Epithelial cell of alveolus of lung (primary cell): ENCODE results near the gene RNF225. TPM values are rescaled to one million over a fixed set of nuclear protein-coding genes. Genes with fewer than 3 reads are reported as not detected.

Source experiments
- total RNA-seq: library from RNA; depleted of rRNA; stranded (reverse); fragments of >200 nt; gene quantifications from 2 replicates; pipeline ENCODE4 v1.2.1, GENCODE V29; 2015

RNF225 gene
- 2.0 TPM in 1 of 2 replicates, not detected in the other for total RNA-seq

DNA sequence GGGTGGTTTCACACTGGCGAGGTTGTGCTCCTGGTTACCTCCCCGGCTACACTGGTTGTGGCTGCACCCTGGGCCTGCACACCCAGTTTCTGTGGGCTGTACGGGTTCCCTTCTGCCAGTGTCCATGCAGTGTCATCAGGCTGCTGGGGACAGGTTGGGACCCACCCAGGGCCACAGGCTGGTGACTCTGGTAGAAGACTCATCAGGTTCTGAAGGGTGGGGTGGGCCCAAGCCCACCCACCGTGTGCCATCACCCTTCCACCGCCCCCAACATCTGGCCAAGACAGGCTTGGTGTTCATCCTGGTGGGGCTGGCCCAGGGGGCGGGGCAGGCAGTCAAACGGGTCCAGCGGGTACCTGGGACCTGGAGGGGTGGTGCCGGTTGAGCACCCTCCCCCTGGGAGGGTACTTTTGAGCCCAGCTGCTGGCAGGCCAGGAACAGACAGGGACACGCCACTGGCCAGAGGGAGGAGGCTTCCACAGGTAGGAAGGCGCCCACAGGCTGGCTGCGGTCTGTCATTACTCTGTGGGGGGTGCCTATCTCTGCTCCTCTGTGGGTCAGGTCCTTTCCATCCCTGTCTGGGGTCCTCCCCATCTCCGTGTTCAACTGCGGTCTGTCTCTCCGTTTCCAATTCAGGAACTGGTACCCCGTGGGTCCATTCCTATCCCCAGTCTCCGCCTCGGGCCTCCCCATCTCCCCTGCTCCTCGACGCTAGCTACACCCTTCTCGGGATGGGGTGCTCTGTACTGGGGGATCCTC lies at the start of gene RNF225:
RNF225 (plus strand) TSS at position 437 of the 759 bp plus-strand sequence. CDS start 434 bp downstream, outside the sequence.

DNA sequence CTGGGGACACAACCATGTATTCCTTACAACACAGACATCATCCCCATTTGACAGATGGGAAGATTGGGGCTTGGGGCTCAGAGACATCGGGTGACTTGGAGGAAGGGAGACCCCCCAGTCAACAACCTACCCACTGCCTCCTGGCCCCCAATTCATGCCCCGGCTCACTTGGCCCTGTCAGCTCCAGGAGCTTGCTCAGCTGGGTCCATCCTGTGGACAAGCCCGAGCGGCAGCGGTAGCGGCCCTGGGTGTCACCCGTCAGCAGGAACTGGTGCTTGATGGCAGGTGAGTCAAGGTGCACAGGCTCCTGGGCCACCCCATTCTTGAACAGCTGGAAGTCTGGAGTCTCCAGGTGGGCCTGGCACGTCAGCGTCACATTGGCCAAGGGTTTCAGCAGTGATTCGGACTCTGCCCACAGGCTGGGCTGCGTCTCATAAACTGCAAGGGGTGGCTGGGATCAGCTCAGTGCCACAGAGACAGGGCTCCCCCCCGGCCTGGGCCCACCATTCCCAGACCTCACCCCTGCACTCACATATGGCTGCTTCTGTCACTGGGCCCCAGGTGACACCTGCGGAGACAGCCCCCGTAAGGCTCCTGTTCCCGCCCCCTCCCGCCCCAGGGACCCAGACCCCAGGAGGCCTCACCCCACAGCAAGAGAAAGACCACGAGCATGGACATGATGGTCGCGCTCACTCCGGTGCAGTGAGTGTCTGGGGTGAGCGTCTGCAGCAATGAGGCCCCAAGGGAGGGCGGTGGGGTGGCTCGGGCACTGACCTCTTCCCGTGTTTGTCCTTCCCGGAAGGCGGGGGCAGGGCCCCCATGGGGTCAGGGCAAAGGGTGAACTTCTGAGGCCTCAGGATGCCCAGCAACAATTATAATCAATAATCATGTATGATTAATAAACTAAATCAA lies 42.4 kb upstream of the RNF225 start, which contains the start of gene A1BG:
A1BG (minus strand) TSS at position 733 of the 912 bp plus-strand sequence; CDS start at position 678, 55 bp downstream.

DNA sequence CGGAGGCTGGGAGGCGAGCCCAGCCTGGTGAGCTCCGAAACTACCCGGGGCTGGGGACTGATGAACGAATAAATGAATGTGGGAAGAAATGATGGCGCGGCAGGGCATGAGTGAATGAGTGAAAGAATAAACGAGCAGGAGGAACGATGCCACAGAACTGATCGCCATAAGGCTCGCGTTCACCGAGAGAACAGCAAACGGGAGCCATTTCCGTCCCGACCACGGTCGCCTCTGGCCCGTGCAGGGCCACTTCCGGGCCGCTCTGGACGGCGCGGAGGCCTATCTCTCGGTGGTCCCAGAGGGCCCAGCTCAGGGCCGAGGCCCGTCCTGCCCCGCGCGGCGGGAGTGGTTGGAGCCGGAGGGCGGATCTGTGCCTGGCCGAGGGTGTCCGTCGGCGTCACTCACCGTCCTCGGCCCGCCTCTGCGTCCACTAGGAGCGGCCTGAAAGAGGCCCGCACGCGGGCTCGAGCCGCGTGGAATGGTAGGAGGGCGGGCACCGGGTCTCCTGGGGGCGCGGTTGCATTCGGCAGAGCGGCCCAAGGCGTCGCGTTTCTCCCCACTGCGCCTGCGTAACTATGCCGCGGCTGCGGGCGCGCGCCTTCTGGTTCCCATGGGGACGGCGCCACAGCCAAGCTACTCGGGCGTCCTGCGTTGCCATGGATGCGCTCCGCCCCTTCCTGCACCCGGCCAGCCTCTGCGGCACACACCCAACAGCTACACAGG lies 33.0 kb upstream of the RNF225 start, which contains the start of gene ZNF497:
ZNF497 (minus strand) TSS at position 480 of the 723 bp plus-strand sequence. CDS start 5,116 bp downstream, outside the sequence.

GRCh38 chr19:58380662-58381459 lies 14.6 kb upstream of the RNF225 start, which contains the start of gene ZNF837:
ZNF837 (minus strand) TSS chr19:58381030; CDS start chr19:58369332, 11,698 bp downstream.

DNA sequence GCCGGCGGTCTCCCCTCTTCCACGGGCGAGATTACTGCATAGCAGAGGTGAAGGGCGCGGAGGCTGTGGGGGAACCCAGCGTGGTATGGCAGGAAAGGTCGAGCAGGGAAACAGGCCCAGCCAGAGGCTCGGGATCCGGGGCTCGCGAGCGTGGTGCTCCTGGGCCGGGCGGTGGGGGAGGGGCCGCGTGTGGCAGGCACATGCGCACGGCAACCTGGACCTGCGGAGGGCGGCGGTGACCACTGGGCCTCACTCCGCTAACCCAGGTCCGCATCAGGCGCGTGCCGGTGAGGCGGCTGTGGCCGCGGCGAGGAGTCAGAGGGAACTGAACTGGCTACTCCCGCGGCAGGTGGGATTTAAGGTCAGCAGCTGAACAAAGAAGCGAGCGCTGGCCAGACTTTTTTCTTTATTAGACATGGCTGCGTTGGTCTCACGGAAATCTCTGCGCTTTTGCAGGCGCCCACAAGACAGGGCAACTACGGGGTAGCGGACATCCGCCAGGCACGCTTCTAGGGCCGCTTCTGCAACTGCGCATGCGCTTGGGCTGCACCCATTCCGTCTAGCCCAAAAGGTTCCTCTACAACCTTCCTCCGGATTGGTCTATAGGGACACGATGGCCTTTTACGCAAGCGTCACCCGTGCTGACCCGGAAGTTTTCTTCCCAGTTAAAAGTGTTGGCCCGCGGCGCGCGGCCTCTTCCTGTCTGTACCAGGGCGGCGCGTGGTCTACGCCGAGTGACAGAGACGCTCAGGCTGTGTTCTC lies 8.7 kb upstream of the RNF225 start, which contains the start of gene RPS5:
RPS5 (plus strand) TSS at position 694 of the 762 bp plus-strand sequence. CDS start 869 bp downstream, outside the sequence.

DNA sequence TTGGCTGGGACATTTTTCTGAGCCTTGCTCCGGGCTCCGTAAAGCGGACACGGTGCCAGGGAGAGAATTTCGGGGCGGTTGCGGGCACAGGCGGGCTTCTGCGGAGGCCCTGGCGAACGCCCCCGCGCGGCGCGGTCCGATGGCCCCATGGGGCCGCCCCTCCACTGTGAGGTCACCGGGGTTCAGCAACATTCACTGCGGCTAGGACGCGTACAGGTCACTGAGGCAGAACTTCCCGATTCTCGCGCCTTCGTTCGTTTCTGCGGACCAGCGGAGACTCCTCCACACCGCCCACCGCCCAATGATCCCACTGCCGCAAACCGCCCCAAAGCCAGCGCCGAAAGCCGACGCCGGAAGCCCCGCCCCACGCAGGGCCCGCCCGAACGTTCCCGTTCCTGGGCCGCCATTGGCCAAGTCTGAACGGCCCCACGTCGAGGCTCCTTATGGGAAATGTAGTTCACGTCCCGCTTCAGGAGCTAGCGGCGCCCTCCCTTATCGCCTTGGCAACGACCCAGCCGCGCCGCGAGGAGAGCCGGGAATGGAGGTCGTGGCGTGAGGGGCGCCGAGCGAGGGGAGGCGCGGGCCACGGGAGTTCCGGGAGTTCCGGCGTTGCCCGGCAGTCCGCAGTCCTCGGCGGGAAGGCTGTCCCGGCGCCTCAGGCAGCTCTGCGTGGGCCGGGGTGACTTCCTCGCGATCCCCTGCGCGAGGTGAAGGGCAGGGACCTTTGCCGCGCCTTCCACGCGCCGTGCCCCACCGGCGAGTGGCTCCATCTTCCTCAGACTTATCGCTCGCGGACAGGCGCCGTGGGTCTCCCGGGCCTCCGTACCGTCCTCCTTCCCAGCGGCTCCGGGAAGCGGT lies 12.9 kb downstream of the RNF225 start, which contains the start of gene ZNF584:
ZNF584 (plus strand) TSS at position 498 of the 858 bp plus-strand sequence. CDS start 499 bp downstream, outside the sequence.

DNA sequence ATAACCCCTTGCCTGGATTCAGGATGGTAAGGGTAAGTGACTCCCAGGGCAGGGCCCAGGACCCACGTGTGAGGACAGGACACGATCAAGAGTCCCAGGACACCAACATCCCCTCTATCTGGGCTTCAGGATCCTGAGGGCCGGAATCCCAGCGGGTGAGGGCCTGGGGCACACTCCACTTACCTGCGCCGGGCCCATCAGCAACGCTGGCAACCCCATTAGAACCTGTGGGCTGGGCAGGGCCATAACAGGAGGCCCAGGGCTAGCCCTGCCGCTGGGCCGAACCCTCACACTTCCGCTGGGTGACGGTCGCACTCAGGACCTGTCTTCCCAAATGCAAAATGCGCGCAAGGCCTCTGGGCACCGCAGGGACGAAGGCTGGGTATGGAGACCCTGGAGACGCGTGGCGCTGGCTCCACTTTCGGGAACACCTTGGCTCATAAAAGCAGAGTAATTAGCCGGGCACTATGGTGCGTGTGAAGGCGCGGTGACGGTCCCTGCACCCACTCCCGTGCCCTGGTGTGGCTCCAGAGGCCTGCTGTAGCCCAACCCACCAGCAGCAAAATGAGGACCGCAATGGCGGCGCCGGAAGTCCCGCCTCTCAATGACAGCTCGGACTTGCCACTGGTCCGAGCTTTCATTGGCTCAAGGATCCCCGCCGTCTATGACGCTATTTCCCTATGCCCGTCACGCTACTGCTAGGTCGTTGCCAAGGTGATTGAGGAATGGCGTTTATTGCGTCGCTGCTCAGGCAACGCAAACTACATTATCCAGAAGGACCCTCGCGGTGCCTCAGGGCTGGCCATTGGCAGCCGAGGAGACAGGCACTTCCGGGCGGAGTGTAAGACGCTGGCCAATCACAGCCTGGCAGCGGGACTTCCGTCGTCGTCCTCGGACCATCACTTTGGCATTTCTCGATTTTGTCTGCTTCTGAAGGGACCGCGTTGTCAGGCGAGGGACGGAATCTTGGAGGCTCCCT lies 44.4 kb downstream of the RNF225 start, which contains the start of gene ZNF132:
ZNF132 (minus strand) TSS at position 578 of the 979 bp plus-strand sequence; CDS start at position 246, 332 bp downstream.

Other genes with a start within 250 kb of the RNF225 start
- 5.7 and 11.2 TPM in 2 replicates for gene ZNF329, start 244.9 kb upstream of the RNF225 start, total RNA-seq
- gene ZNF274, start 212.6 kb upstream of the RNF225 start, total RNA-seq, result 20.8 and 21.2 TPM in 2 replicates
- gene ZNF544, start 166.7 kb upstream of the RNF225 start, total RNA-seq, result 27.8 and 37.7 TPM in 2 replicates
- gene ZNF8, start 116.7 kb upstream of the RNF225 start, total RNA-seq, result 4.8 and 8.3 TPM in 2 replicates
- gene ERVK3-1, start 90.3 kb upstream of the RNF225 start, total RNA-seq, result 22.1 and 35.2 TPM in 2 replicates
- gene ZSCAN22, start 68.7 kb upstream of the RNF225 start, total RNA-seq, result 1.4 and 2.6 TPM in 2 replicates
- 5.0 and 69.1 TPM in 2 replicates for gene A1BG, start 42.2 kb upstream of the RNF225 start, total RNA-seq
- gene ZNF497, start 32.9 kb upstream of the RNF225 start, total RNA-seq, result 0.52 and 1.5 TPM in 2 replicates
- gene ZNF837, start 14.6 kb upstream of the RNF225 start, total RNA-seq, result 3.6 and 9.1 TPM in 2 replicates
- 2,789 and 3,465 TPM in 2 replicates for gene RPS5, start 8.4 kb upstream of the RNF225 start, total RNA-seq
- gene ZNF584, start 13.0 kb downstream of the RNF225 start, total RNA-seq, result 12.3 and 13.3 TPM in 2 replicates
- gene ZNF132, start 44.5 kb downstream of the RNF225 start, total RNA-seq, result 3.7 and 5.9 TPM in 2 replicates
- 3.6 and 5.6 TPM in 2 replicates for gene ZNF324B, start 56.0 kb downstream of the RNF225 start, total RNA-seq
- gene ZNF324, start 71.4 kb downstream of the RNF225 start, total RNA-seq, result 12.3 and 13.2 TPM in 2 replicates
- 8.0 and 11.5 TPM in 2 replicates for gene ZNF446, start 80.7 kb downstream of the RNF225 start, total RNA-seq
- 12.4 and 12.5 TPM in 2 replicates for gene SLC27A5, start 116.3 kb downstream of the RNF225 start, total RNA-seq
- 12.4 and 15.0 TPM in 2 replicates for gene ZBTB45, start 124.2 kb downstream of the RNF225 start, total RNA-seq
- gene TRIM28, start 148.4 kb downstream of the RNF225 start, total RNA-seq, result 357 and 476 TPM in 2 replicates
- 132 and 211 TPM in 2 replicates for gene CHMP2A, start 159.4 kb downstream of the RNF225 start, total RNA-seq
- 31.3 and 45.5 TPM in 2 replicates for gene UBE2M, start 163.0 kb downstream of the RNF225 start, total RNA-seq
- gene MZF1, start 177.7 kb downstream of the RNF225 start, total RNA-seq, result 3.9 and 14.6 TPM in 2 replicates